Neuron (in vitro differentiated cells): Measurements from ENCODE around the gene ALG12.

Experiments
- H2AFZ ChIP-seq: one replicate; pipeline ENCODE4 v1.6.1; 2013; ENCODE audit warnings: low read depth, mild to moderate bottlenecking, inconsistent platforms, low read length, moderate library complexity
- H3K27me3 ChIP-seq: one replicate; pipeline ENCODE4 v1.6.1; 2013; ENCODE audit warnings: low read length; ENCODE audit not compliant: insufficient read depth
- H3K36me3 ChIP-seq: one replicate; pipeline ENCODE4 v1.6.1; 2013; ENCODE audit warnings: low read length; ENCODE audit not compliant: insufficient read depth
- H3K4me1 ChIP-seq: one replicate; pipeline ENCODE4 v1.6.1; 2013; ENCODE audit warnings: low read length; ENCODE audit not compliant: insufficient read depth
- H3K4me3 ChIP-seq: 2 replicates; pipeline ENCODE4 v1.5.1; 2013; ENCODE audit warnings: mild to moderate bottlenecking, low read length, moderate library complexity
- H3K9me3 ChIP-seq: one replicate; pipeline ENCODE4 v1.6.1; 2013; ENCODE audit warnings: low read length

The ALG12 gene

DNA sequence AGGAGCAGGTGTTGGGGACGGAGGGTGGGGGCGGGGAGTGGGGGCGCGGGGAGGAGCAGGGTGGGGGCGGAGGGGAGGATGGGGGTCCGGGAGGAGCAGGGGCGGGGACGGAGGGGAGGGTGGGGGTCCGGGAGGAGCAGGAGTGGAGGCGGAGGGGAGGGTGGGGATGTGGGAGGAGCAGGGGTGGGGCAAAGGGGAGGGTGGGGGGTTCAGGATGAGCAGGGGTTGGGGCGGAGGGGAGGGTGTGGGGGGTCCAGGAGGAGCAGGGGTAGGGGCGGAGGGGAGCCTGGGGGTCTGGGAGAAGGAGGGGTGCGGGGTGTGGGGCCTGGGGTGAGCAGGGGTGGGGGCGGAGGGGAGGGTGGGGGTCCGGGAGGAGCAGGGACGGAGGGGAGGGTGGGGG, 17.3 kb upstream of the ALG12 start:
- Histone ChIP-seq H3K27me3 (peaks cover 10% of the 10 kb centered on the region), H3K36me3 (no peaks in the 10 kb centered on the region), H3K4me3 (no peak overlapping the region), H3K4me1 (peaks cover 17% of the 10 kb centered on the region), H2AFZ (no peak overlapping the region), H3K9me3 (no peaks in the 10 kb centered on the region)

DNA sequence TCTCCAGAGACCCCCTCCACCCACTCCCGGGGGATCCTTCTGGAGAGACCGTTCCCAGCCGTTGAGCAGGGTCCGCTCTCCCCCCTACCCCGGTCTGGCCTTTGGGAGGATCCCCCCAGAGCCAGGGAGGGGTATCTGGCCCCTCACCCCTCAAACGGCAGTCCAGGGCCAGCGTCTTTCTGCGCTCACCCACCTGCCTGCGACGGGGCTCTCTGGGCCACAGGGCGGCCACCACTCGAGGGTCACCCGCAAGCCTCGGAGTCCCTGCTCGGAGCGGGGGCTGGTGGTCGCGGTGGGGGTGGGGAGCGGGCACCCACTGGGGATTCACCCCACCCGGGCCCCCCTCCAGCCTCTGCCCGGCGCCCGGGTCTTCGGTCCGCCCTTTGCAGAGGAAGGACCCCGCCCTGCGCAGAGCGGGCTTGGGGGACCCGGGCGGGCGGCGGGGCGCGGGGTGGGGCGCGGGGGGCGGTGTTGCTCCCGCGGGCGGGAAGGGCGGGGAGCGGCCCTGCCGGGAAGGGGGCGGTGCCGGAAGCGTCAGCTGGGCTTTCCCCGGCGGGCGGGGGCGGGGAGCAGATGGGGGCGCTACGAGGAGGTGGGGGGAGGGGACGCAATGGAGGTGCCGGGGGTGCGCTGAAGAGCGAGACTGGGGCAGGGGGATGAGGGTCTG, 16.8 kb upstream of the ALG12 start:
- H3K4me3 ChIP-seq, result no peak overlapping the region
- no peaks in the 10 kb centered on the region for H3K36me3 ChIP-seq
- peaks cover 17% of the 10 kb centered on the region for H3K4me1 ChIP-seq
- H3K9me3 ChIP-seq, result no peaks in the 10 kb centered on the region
- H3K27me3 ChIP-seq, result peaks cover 13% of the 10 kb centered on the region
- no peak overlapping the region for H2AFZ ChIP-seq

DNA sequence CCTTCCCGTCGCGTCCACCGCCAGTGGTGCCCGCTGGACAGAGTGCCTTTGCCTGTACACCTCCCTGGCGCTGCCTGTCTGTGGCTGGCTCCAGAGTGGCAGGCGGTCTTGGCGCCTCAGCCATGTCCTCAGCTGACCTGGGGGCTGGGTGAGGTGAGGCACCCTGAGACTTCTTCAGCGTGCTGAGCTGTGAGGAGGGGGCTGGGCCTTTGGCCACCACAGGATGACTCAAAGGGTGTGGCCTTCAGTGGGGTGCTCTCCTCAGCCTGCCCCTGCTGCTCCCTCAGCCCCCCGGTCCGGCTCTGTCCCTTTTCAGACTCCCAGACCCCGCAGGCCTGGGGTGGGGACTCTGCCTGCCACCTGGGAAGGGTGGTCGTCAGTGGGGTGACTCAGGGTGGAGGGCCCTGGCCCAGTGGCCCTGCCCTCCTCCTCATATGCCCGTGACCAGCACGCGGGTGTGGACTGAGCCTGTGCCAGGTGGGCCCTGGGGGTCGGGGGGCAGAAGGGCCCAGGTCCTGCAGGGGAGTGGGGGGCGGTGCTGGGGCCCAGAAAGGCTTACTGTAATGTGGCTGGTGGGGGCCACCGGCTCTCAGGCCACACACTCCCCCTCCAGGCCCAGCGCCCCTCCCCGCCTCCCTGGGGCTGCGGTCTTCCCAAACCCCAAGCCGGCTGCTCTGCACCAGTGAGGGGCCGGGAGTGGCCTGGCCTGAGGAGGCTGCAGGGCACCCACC, 16.1 kb upstream of the ALG12 start:
- no peaks in the 10 kb centered on the region for H3K9me3 ChIP-seq
- H3K4me3 ChIP-seq, result no peak overlapping the region
- H3K4me1 ChIP-seq, result peaks cover 17% of the 10 kb centered on the region
- no peaks in the 10 kb centered on the region for H3K36me3 ChIP-seq
- no peak overlapping the region for H2AFZ ChIP-seq
- H3K27me3 ChIP-seq, result peaks cover 13% of the 10 kb centered on the region

DNA sequence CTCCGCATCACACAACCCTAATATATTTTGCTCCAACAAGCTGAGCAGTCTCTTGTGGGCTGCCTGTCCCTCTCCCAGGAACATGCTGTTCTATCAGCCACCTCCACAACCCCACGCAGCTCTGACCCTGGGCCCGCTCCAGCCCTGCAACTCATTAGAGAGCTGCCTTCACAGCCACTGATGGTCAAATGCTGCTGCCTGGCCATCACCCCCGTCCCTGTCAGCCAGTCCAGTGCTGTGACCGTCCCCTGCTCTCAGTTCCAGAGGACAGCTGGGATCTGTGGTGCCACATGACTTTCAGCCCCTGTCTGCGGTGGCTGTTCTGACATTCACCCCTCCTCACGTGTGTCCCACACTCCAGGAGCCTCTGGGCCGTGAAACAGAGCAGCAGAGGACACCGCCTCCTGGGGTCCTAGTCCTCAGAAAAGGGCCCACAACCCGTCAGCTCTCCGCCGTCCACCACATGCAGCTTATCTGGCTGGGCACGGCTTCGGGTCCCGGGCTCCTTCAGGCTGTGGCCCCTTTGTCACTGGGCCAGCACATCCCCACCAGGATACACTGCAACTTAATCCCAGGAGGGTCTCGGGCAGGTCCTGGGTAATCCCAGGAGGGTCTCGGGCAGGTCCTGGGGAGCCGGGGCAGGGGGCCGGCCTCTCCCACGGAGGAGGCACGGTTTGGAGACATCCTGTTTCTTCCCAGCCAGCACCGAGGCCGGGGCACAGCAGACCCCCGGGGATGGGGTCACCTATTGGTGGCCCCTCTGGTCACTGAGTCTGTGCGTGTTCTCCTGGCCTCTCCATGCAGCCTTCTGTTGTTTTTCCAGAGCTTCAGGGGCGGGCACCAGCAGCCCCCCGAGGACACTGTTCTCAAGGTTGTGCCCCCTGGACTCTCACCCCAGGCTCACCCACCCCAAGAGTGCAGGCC, 15.3 kb upstream of the ALG12 start:
- peaks cover 11% of the 10 kb centered on the region for H3K27me3 ChIP-seq
- H3K4me1 ChIP-seq, result peaks cover 17% of the 10 kb centered on the region
- H3K4me3 ChIP-seq, result no peak overlapping the region
- no peaks in the 10 kb centered on the region for H3K9me3 ChIP-seq
- no peaks in the 10 kb centered on the region for H3K36me3 ChIP-seq
- H2AFZ ChIP-seq, result no peak overlapping the region

DNA sequence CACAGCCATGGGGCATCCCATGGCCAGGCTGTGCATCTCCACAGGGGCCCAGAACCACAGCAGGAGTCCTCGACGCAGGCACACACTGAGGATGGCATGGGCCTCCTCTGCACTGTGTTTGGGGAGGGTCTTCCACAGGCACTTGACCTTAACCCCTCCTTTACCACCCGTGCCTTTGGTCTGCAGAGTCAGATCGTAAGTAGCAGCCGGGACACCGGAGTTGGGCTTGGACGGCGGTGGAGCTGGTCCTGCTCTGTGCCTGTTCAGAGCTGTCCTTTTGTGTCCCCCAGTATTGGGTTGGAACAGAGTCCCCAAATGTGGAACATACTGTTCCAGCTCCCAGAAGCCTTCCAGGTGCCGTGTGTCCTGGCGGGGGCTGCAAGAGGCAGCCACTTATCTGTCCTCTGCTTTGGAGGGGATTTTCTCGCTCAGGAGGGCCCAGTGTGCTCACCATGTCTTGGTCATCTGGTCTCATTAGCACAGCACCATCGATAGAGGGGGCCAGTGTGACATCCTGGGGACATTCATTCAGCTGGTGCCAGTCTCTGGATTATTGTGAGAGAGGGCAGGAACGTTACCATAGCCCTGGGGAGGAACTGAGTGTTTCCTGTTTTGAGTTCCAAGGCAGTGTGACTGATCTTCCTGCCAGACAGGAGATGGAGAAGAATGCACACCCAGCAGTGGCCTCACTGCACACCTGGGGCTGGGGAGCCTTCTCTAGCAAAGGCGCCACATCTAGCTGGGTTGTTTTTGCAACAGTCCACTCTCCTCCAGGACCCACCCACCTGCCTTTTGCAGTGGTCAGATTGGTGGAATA, 12.6 kb upstream of the ALG12 start:
- H2AFZ ChIP-seq, result no peak overlapping the region
- no peak overlapping the region for H3K4me3 ChIP-seq
- no peaks in the 10 kb centered on the region for H3K36me3 ChIP-seq
- peaks cover 11% of the 10 kb centered on the region for H3K4me1 ChIP-seq
- peaks cover 8% of the 10 kb centered on the region for H3K27me3 ChIP-seq
- H3K9me3 ChIP-seq, result no peaks in the 10 kb centered on the region

DNA sequence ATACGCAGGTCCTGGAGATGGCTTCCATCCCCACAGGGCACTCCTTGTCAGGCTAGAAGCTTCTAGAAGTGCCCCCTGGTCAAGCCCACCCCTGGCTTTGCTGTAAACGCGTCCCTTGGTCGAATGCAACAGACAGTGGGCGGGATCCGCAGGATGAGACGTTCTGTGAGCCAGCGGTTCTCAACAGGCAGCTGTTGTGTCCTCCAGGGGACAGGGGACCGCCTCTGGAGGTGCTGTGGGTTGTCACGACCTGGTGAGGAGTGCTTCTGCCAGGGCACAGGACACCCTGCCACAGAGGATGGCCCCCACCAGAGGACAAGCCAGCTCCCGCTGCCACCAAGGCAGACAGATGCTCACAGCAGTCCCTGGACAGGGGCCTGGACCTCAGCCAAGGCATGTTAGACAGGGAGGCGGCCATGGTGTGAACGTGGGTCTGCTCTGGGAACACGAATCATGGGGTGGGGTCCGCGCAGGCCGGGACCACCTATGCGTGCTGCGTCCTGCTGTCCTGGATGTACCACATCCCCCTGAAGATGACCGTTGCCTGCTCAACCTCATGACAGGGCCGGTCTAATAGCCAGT, 11.8 kb upstream of the ALG12 start:
- Histone ChIP-seq H3K4me1 (peaks cover 11% of the 10 kb centered on the region), H2AFZ (peak overlapping the region; percentile 8), H3K36me3 (peaks cover 2% of the 10 kb centered on the region), H3K9me3 (no peaks in the 10 kb centered on the region), H3K4me3 (no peak overlapping the region), H3K27me3 (peaks cover 8% of the 10 kb centered on the region)

DNA sequence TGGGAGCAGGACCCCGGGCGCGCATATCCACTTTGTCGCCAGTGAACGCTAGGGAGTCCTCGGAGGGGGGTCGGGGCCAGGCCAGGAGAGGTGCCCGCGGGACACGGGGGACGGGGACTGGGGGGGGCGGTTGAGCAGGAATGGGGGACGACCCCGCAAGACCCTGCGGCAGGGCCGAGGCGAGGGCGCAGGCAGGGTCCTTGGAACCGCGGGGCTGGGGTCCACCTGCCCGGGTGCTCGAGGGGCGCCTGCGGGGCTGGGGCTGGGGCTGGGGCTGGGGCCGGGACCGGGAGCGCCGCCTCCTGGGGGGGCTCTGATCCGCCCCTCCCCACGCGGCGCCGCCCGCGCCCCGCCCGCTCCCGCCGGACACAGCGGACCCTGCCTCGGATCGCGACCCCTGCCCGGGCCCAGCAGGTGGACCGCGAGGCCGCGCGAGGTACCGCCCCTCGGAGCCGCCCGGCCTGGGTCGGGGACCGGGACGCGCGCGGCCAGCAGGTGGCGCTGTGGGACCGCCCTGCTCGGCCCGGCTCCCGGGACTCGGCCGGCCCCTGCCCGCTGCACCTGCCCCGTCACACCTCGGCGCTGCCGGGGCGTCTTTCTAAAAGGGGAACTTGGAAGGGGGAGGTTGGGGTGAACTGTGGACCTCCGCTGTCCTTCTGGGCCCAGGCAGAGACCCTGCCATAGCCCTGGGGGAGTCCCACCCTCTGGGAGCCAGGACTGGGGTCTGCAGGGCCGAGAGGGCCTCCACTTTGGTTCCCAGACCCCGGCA, 11.2 kb upstream of the ALG12 start:
- peaks cover 8% of the 10 kb centered on the region for H3K27me3 ChIP-seq
- peak overlapping the region; percentile 8 for H2AFZ ChIP-seq
- H3K4me3 ChIP-seq, result no peak overlapping the region
- no peaks in the 10 kb centered on the region for H3K9me3 ChIP-seq
- peaks cover 2% of the 10 kb centered on the region for H3K36me3 ChIP-seq
- peaks cover 11% of the 10 kb centered on the region for H3K4me1 ChIP-seq

DNA sequence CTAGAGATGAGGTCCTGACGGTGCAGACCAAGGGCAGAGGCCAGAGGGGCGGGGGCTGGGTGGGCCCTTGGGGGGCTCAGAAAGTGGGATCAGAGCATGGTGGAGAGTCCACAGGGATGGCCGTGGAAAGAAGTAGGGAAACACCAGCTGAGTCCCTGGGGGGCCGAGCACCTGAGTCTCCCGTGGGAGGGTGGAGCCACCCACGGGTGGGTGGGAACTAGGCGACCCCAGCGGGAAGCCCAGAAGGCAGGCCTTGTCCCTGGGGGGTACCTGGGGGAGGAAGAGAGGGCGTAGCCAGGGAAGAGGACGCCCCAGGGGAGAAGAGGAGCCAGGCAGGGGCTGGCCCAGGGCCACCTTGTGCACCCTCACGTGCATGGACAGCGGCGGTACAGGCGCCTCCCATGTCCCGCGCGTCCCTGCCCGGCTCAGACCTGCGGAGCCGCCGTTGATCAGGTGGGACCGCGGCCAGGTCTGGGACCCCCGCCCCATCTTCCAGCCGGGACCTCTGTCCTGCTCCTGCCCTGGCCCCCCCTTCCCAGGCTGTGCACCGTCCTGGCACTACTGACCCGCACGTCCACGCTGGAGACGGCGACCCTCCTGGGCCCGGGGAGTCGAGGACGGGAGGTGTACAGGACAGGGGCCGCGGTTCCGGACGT, 10.4 kb upstream of the ALG12 start:
- H3K27me3 ChIP-seq, result peaks cover 8% of the 10 kb centered on the region
- H3K9me3 ChIP-seq, result no peaks in the 10 kb centered on the region
- H3K36me3 ChIP-seq, result peaks cover 2% of the 10 kb centered on the region
- H2AFZ ChIP-seq, result no peak overlapping the region
- no peak overlapping the region for H3K4me3 ChIP-seq
- H3K4me1 ChIP-seq, result peaks cover 11% of the 10 kb centered on the region

DNA sequence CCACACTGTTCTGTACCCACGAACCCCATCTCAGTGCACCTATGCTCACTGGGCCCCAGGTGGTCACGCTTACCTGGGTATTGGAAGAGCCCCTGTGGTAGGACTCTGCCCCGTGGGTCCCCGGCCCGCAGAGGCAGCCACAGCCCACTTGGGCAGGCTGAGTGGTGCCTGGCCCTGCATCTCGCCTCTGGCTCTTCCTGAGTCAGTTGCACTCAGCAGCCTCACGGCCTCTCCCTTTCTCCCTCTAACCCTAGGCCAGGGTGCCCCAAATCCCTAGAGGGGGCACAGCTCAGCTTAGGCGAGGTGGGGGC, 9.9 kb upstream of the ALG12 start:
- Histone ChIP-seq H3K9me3 (no peaks in the 10 kb centered on the region), H2AFZ (no peak overlapping the region), H3K4me3 (no peak overlapping the region), H3K36me3 (peaks cover 2% of the 10 kb centered on the region), H3K27me3 (peaks cover 8% of the 10 kb centered on the region), H3K4me1 (peaks cover 11% of the 10 kb centered on the region)

DNA sequence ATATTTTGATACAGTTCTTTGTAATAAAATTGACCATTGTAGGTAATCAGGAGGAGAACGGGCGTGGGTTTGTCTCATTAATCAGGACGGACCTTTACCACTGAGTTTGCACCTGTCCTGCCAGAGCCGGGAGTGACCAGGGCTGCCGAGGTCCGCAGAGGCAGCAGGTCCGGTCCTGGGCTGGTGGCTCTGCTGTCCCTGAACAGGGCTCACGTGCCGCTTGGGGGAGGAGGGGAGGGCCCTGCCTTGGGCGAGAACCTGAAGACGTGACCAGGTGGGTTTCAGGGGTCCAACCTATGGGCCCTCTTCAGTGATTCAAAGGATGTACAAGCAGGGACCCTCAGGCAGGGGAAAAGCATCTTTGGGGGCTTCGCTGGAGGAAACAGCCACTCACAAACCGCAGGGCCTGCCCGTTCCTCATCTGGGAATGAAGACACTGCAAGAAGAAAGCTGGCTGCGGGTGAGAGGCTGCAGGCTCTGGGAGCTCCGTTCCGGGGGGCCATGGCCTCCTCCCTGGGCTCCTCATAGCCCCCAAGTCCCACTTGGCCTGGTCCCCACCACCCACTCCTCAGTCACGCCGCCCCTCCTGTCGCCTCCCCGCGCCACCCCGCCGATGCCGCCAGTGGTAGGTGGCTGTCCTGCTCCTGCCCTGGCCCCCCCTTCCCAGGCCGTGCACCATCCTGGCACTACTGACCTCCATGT, 9.4 kb upstream of the ALG12 start:
- Histone ChIP-seq H3K4me3 (no peak overlapping the region), H3K4me1 (peaks cover 11% of the 10 kb centered on the region), H3K9me3 (no peaks in the 10 kb centered on the region), H3K27me3 (peaks cover 8% of the 10 kb centered on the region), H2AFZ (no peak overlapping the region), H3K36me3 (peaks cover 2% of the 10 kb centered on the region)

DNA sequence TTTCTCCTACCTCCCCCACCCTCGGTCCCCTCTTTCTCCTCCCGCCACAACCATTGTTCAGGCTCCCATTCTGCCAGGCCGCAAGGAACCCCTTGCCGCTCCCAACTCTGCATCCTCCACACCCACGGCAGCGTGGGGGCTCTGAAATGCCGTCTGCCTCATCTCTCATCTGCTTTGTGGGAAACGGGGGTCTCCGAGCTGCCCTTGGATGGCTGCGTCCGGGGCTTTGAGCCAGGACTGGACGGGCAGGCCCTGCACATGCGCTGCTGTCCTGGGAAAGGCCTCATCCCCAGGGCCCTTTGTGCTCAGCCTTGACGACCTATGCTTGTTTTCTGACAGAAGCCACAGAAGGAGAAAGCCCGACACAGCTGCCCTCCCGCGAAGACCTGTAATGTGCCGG, 8.7 kb upstream of the ALG12 start:
- H3K36me3 ChIP-seq, result peaks cover 2% of the 10 kb centered on the region
- peaks cover 8% of the 10 kb centered on the region for H3K27me3 ChIP-seq
- H2AFZ ChIP-seq, result no peak overlapping the region
- H3K4me1 ChIP-seq, result peaks cover 11% of the 10 kb centered on the region
- H3K4me3 ChIP-seq, result no peak overlapping the region
- no peaks in the 10 kb centered on the region for H3K9me3 ChIP-seq
